GM15510 (cell line): ENCODE measurements around the gene TMEM217.

ENCODE experiments used
- POLR2A ChIP-seq: IDR thresholded peaks from 3 replicates; pipeline ENCODE4 v1.6.1; 2011; ENCODE audit warnings: borderline replicate concordance; ENCODE audit not compliant: insufficient read length; ENCODE audit errors: extremely low read depth

TMEM217 gene

GRCh38 chr6:37187321-37188022 is 70.5 kb downstream of the TMEM217 start:
- no peak for TF ChIP-seq POLR2A

- no peak for TF ChIP-seq POLR2A
Measured at GRCh38 chr6:37182736-37183590, 75.0 kb downstream of the TMEM217 start.

GRCh38 chr6:37180075-37180474 is 77.9 kb downstream of the TMEM217 start:
- no peak for TF ChIP-seq POLR2A

- TF ChIP-seq POLR2A, result no peak
Measured at GRCh38 chr6:37177935-37178517, 79.9 kb downstream of the TMEM217 start.

GRCh38 chr6:37177077-37177934 is 80.6 kb downstream of the TMEM217 start:
- no peak for TF ChIP-seq POLR2A

- TF ChIP-seq POLR2A, result no peak
Measured at GRCh38 chr6:37176268-37177076, 81.5 kb downstream of the TMEM217 start.

GRCh38 chr6:37175332-37176267 is 82.3 kb downstream of the TMEM217 start:
- no peak for TF ChIP-seq POLR2A

- no peak for TF ChIP-seq POLR2A
Measured at GRCh38 chr6:37174515-37175331, 83.2 kb downstream of the TMEM217 start.

GRCh38 chr6:37174196-37174514 is 83.8 kb downstream of the TMEM217 start:
- no peak for TF ChIP-seq POLR2A

GRCh38 chr6:37173493-37174195 is 84.3 kb downstream of the TMEM217 start:
- no peak for TF ChIP-seq POLR2A

GRCh38 chr6:37172912-37173492 is 84.9 kb downstream of the TMEM217 start:
- no peak for TF ChIP-seq POLR2A
